ENCODE results near the gene BABAM1.
A peak's percentile ranks its signal among the peaks of the same experiment; 100 is the strongest.

The BABAM1 gene

DNA sequence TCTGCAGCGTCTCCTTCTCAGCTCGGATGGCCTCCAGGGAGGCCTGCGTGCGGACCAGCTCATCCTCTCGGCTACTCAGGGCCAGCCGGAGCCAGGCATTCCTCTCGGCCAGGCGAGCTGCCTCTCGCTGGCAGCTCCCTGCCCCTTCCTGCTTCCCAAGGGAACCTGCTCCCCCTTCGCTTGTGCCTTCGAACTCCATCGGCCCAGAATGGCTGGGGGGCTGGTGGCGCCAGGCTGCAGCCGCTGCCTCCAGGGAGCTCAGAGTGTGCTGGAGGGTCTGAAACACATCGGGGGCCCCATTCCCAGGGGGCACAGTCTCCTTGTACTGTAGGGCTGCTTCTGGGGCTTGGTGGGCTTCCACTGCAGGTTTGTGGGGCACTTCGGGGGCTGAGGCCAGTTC, 4.7 kb upstream of the BABAM1 start:
- Histone ChIP-seq H3K9me3 (ENCODE audit: control insufficient read depth, low read length) (no peaks in the 10 kb centered on the region), H2AFZ (no peak overlapping the region), H3K4me2 (ENCODE audit: low read length) (no peak overlapping the region), H3K27ac (no peak overlapping the region), H3K9ac (no peak overlapping the region), H3K79me2 (no peaks in the 10 kb centered on the region), H3K36me3 (ENCODE audit: control insufficient read depth, insufficient read depth, low read length) (no peaks in the 10 kb centered on the region), H3K4me1 (no peaks in the 10 kb centered on the region), H3K4me3 (ENCODE audit: low read depth, low read length) (no peak overlapping the region), H3K27me3 (ENCODE audit: control insufficient read depth, insufficient read depth, low read length) (no peaks in the 10 kb centered on the region)
- TF ChIP-seq, protein P1, sequence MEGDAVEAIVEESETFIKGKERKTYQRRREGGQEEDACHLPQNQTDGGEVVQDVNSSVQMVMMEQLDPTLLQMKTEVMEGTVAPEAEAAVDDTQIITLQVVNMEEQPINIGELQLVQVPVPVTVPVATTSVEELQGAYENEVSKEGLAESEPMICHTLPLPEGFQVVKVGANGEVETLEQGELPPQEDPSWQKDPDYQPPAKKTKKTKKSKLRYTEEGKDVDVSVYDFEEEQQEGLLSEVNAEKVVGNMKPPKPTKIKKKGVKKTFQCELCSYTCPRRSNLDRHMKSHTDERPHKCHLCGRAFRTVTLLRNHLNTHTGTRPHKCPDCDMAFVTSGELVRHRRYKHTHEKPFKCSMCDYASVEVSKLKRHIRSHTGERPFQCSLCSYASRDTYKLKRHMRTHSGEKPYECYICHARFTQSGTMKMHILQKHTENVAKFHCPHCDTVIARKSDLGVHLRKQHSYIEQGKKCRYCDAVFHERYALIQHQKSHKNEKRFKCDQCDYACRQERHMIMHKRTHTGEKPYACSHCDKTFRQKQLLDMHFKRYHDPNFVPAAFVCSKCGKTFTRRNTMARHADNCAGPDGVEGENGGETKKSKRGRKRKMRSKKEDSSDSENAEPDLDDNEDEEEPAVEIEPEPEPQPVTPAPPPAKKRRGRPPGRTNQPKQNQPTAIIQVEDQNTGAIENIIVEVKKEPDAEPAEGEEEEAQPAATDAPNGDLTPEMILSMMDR (IDR thresholded peaks at IDR 0.05) = no peak

DNA sequence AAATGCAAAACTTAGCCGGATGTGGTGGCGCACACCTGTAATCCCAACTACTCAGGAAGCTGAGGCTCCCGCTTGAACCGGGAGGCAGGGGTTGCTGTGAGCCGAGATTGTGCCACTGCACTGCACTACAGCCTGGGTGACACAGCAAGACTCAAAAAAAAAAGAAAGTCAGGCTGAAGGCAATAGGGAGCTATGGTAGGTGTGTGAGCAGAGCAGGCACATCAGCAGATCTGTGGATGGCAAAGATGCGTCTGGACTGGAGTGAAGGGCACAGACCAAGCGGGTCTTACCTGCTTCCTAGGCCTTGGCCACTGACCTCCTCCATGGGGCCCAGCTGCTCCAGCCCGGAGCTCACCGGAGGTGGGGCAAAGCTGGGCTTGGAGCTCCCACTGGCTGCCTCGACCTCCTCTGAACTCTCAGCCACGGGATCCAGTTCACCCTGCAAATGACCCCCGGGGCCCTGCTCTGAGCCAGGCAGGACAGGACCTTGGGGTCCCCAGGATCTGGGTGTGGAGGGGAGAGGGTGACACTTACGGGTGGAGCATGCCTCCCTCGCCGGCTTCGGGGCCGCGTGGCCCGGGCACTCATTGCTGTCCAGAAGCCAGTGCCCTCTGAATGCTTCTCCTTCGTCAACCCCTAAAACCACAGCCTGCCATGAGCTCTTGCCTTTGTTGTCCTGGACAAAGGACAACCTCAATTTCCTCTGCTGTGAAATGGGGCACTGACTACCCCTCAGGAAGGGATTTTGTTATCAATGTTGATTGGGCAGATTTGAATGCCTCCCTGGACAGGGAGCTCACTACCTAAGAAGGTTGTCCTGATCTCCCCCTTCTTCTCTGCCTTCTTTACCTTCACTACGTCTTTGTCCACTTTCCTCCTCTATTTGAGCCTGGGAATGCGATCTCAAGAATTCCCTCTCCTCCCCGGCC, 3.3 kb upstream of the BABAM1 start:
- TF ChIP-seq, protein P1 (IDR thresholded peaks at IDR 0.05) = no peak
- H3K4me1 ChIP-seq = peaks cover 5% of the 10 kb centered on the region
- H3K4me2 ChIP-seq (ENCODE audit: low read length) = no peak overlapping the region
- peak overlapping the region; percentile 49 for H3K27ac ChIP-seq
- H3K79me2 ChIP-seq = no peaks in the 10 kb centered on the region
- H3K36me3 ChIP-seq (ENCODE audit: control insufficient read depth, insufficient read depth, low read length) = no peaks in the 10 kb centered on the region
- no peak overlapping the region for H3K4me3 ChIP-seq (ENCODE audit: low read depth, low read length)
- no peak overlapping the region for H3K9ac ChIP-seq
- H3K9me3 ChIP-seq (ENCODE audit: control insufficient read depth, low read length) = no peaks in the 10 kb centered on the region
- H2AFZ ChIP-seq = no peak overlapping the region
- no peaks in the 10 kb centered on the region for H3K27me3 ChIP-seq (ENCODE audit: control insufficient read depth, insufficient read depth, low read length)

DNA sequence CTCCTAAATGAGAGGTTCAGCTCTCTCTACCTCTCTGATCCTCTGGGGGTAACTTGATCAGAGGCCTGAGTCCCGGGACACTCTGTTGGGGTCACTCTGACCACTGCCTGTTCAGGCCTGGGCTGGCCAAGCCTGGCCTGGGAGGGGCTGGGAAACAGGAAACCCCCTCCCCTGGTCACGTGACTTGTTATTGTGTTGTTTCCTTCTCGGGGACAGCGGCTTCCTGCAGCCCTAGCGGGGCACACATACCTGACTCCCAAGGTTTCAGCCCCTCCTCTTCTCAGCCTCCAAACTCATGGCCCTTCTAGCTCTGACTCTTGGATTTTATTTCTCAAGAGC, 2.6 kb upstream of the BABAM1 start, which contains the start of gene USHBP1:
Gene USHBP1, minus strand, starts transcription at position 105 of the 339 bp plus-strand sequence. CDS start 446 bp downstream, outside the sequence.
- Histone ChIP-seq H3K27me3 (ENCODE audit: control insufficient read depth, insufficient read depth, low read length) (no peaks in the 10 kb centered on the region), H3K79me2 (no peaks in the 10 kb centered on the region), H2AFZ (no peak within 1 kb of the TSS), H3K4me3 (ENCODE audit: low read depth, low read length) (no peak within 1 kb of the TSS), H3K4me1 (peaks cover 5% of the 10 kb centered on the region), H3K27ac (peak within 1 kb of the TSS; percentile 49), H3K4me2 (ENCODE audit: low read length) (no peak within 1 kb of the TSS), H3K9ac (no peak within 1 kb of the TSS), H3K9me3 (ENCODE audit: control insufficient read depth, low read length) (no peaks in the 10 kb centered on the region), H3K36me3 (ENCODE audit: control insufficient read depth, insufficient read depth, low read length) (no peaks in the 10 kb centered on the region)
- TF ChIP-seq, protein P1 (IDR thresholded peaks at IDR 0.05) = no peak

DNA sequence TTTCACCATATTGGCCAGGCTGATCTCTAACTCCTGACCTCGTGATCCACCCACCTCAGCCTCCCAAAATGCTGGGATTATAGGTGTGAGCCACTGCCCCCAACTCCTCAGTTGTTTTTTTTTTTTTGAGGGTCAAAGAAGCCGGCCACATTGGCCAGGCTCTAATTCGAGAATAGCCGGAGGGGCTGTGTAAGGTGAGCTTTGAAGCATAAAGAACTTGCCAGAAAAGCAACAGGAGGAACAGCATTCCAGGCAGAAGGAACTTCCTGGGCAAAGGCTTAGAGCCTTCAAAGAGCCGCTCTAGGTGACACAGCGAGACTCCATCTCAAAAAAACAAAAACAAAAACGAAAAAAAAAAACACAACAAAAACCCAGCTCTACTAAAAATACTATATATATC, 1.2 kb upstream of the BABAM1 start:
- TF ChIP-seq, protein P1 (IDR thresholded peaks at IDR 0.05) = no peak

More for the DNA sequence above, 1.2 kb upstream of the BABAM1 start:
- Histone ChIP-seq H3K4me3 (ENCODE audit: low read depth, low read length) (no peak overlapping the region), H3K27me3 (ENCODE audit: control insufficient read depth, insufficient read depth, low read length) (no peaks in the 10 kb centered on the region), H2AFZ (no peak overlapping the region), H3K36me3 (ENCODE audit: control insufficient read depth, insufficient read depth, low read length) (no peaks in the 10 kb centered on the region), H3K27ac (no peak overlapping the region), H3K4me1 (peaks cover 5% of the 10 kb centered on the region), H3K79me2 (no peaks in the 10 kb centered on the region), H3K9ac (no peak overlapping the region), H3K4me2 (ENCODE audit: low read length) (no peak overlapping the region), H3K9me3 (ENCODE audit: control insufficient read depth, low read length) (no peaks in the 10 kb centered on the region)
